Smooth muscle cell (in vitro differentiated cells): ENCODE measurements around the gene CHRNG. TPM values are rescaled to one million over a fixed set of nuclear protein-coding genes. Genes with fewer than 3 reads are reported as not detected.

ENCODE experiments used
- DNase-seq: peaks from one replicate; lab custom pipeline; 2025; ENCODE audit not compliant: unreplicated experiment; lab: John Stamatoyannopoulos, UW
- H2AFZ ChIP-seq: fragments of 200-600 bp; sonication (generic); 2 replicates; pipeline ENCODE4 v1.6.0; 2016; ENCODE audit warnings: antibody characterized with exemption, low read depth, mild to moderate bottlenecking
- H3F3A ChIP-seq: fragments of 200-600 bp; sonication (generic); 2 replicates; pipeline ENCODE4 v1.6.0; 2017; ENCODE audit warnings: antibody characterized with exemption, low read depth
- H3K27ac ChIP-seq: fragments of 200-600 bp; sonication (generic); 2 replicates; pipeline ENCODE4 v1.5.1; 2016; ENCODE audit warnings: low read depth, mild to moderate bottlenecking
- H3K27me3 ChIP-seq: fragments of 200-600 bp; sonication (generic); 2 replicates; pipeline ENCODE4 v1.6.1; 2016; ENCODE audit warnings: low read depth, mild to moderate bottlenecking
- H3K36me3 ChIP-seq: fragments of 200-600 bp; sonication (generic); 2 replicates; pipeline ENCODE4 v1.5.1; 2016; ENCODE audit warnings: low read depth
- H3K4me1 ChIP-seq: fragments of 200-600 bp; sonication (generic); 2 replicates; pipeline ENCODE4 v1.5.1; 2016; ENCODE audit warnings: low read depth
- H3K4me2 ChIP-seq: fragments of 200-600 bp; sonication (generic); 2 replicates; pipeline ENCODE4 v1.6.0; 2016; ENCODE audit warnings: mild to moderate bottlenecking
- H3K4me3 ChIP-seq: fragments of 200-600 bp; sonication (generic); 2 replicates; pipeline ENCODE4 v1.5.1; 2016; ENCODE audit warnings: mild to moderate bottlenecking
- H3K79me2 ChIP-seq: fragments of 200-600 bp; sonication (generic); 2 replicates; pipeline ENCODE4 v1.6.0; 2016; ENCODE audit warnings: low read depth, mild to moderate bottlenecking
- H3K9ac ChIP-seq: fragments of 200-600 bp; sonication (generic); 2 replicates; pipeline ENCODE4 v1.6.0; 2016; ENCODE audit warnings: low read depth
- H3K9me3 ChIP-seq: fragments of 200-600 bp; sonication (generic); replicated peaks from 2 replicates; pipeline ENCODE4 v1.5.1; 2016; ENCODE audit warnings: low read depth
- H4K20me1 ChIP-seq: fragments of 200-600 bp; sonication (generic); 2 replicates; pipeline ENCODE4 v1.6.0; 2016; ENCODE audit warnings: low read depth
- WGBS: methylation state at CpG from one replicate; pipeline ENCODE4 v1.1.7; 2016; ENCODE audit warnings: low lambda C conversion rate; 5-methylcytosine and 5-hydroxymethylcytosine counted together
- polyA plus RNA-seq: library from polyadenylated mRNA; unstranded; fragments of >200 nt; fragmentation: Nextera tagmentation; extraction: Ambion mirVana; gene quantifications from 2 replicates; pipeline ENCODE4 v1.2.1, GENCODE V29; 2016
- total RNA-seq: library from RNA; depleted of rRNA; stranded (reverse); fragments of >200 nt; gene quantifications from 2 replicates; pipeline ENCODE4 v1.2.3, GENCODE V29; 2014
- TF ChIP-seq, protein P1 (sequence below): fragments of 200-600 bp; sonication (generic); IDR thresholded peaks from 2 replicates; pipeline ENCODE4 v1.5.1; 2017; ENCODE audit warnings: borderline replicate concordance, mild to moderate bottlenecking, antibody characterized with exemption; ENCODE audit not compliant: insufficient read depth, poor library complexity, severe bottlenecking

Gene CHRNG
- total and polyA plus RNA-seq, 2 experiments from 2014 or later = not detected

DNA sequence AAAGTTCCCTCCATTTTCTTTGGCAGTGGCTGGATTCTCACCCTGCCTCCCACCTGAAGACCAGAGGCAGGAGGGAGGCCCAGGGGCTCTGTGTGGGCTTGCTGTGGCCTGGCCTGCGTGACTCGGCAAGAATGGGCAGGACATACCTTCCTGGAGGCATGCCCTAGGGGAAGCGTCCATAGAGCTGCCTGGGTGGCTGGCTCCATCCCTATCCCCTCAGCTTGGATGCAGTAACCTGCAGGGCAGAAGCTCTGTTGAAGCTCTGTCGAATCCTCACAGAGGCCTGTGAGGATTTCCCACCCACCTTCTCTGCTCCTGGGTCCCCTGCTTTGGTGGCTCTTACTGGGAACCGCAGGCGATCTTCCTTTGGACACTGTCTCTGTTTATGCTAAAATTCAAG is 20.6 kb upstream of the CHRNG start:
- no peak overlapping the region for H3K4me3 ChIP-seq
- H3K4me1 ChIP-seq = no peaks in the 10 kb centered on the region
- H3K27me3 ChIP-seq = peaks cover 41% of the 10 kb centered on the region
- no peaks in the 10 kb centered on the region for H3K9me3 ChIP-seq
- H3K36me3 ChIP-seq = no peaks in the 10 kb centered on the region
- H2AFZ ChIP-seq = no peak overlapping the region
- TF ChIP-seq, protein P1, sequence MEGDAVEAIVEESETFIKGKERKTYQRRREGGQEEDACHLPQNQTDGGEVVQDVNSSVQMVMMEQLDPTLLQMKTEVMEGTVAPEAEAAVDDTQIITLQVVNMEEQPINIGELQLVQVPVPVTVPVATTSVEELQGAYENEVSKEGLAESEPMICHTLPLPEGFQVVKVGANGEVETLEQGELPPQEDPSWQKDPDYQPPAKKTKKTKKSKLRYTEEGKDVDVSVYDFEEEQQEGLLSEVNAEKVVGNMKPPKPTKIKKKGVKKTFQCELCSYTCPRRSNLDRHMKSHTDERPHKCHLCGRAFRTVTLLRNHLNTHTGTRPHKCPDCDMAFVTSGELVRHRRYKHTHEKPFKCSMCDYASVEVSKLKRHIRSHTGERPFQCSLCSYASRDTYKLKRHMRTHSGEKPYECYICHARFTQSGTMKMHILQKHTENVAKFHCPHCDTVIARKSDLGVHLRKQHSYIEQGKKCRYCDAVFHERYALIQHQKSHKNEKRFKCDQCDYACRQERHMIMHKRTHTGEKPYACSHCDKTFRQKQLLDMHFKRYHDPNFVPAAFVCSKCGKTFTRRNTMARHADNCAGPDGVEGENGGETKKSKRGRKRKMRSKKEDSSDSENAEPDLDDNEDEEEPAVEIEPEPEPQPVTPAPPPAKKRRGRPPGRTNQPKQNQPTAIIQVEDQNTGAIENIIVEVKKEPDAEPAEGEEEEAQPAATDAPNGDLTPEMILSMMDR = no peak
- no peak overlapping the region for H3K9ac ChIP-seq
- no peaks in the 10 kb centered on the region for H4K20me1 ChIP-seq
- no peaks in the 10 kb centered on the region for H3F3A ChIP-seq
- H3K27ac ChIP-seq = no peak overlapping the region
- DNase-seq = no peak
- H3K79me2 ChIP-seq = no peaks in the 10 kb centered on the region
- 59% methylated on average over 6 of the region's 6 CpGs for WGBS
- no peak overlapping the region for H3K4me2 ChIP-seq

DNA sequence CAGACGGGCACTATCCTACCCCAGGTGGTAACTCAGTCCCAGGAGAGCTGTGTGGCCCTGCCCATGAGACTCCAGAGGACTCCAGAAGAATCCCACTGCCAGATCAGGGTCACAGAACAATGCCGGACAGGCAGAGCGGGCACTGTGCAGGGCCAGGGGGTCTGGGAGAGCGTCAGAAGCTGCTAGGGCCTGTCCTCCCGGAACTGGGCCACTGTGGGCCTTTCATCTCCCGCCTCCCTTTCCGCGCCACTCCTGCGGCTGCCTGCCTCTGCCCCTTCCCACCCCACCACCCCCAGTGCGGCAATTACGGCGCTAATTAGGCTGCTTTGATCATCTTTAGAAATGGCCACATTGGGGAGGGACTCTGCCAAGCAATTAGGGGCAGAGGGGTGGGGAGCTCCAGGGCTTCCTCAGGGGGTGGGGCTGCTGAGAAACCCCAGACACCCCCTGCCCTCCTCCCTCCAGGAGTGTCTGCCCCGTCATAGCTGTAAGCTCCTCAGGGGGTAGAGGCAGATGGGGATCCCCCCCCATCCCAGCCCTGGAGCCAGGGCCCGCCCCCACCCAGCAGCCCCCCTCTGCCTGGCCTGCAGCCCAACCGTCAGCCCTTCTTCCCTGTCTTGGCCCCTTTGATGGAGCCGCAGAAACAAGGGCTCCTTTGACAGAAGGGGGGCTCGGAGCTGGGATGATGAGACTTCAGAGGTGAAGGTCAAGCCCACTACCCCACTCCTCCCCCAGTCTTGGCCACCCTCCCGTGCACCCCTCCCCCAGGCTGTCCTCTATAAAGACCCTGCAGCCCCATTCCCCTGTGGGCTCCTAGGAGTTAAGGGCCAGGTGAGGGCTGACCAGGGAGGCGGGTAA is 19.7 kb upstream of the CHRNG start, which contains the start of gene PRSS56:
Gene PRSS56 (plus strand): TSS at position 808 of the 858 bp plus-strand sequence. CDS start 211 bp downstream, outside the sequence.
- DNase-seq = no peak
- H4K20me1 ChIP-seq = no peaks in the 10 kb centered on the region
- H3F3A ChIP-seq = no peaks in the 10 kb centered on the region
- no peak within 1 kb of the TSS for H2AFZ ChIP-seq
- no peaks in the 10 kb centered on the region for H3K79me2 ChIP-seq
- H3K9ac ChIP-seq = no peak within 1 kb of the TSS
- H3K4me1 ChIP-seq = no peaks in the 10 kb centered on the region
- no peak within 1 kb of the TSS for H3K4me2 ChIP-seq
- no peak within 1 kb of the TSS for H3K27ac ChIP-seq
- H3K27me3 ChIP-seq = peaks cover 48% of the 10 kb centered on the region
- H3K4me3 ChIP-seq = no peak within 1 kb of the TSS
- H3K9me3 ChIP-seq = no peaks in the 10 kb centered on the region
- no peaks in the 10 kb centered on the region for H3K36me3 ChIP-seq
- 70% methylated on average over 11 of the region's 19 CpGs for WGBS
- TF ChIP-seq, protein P1 = no peak

DNA sequence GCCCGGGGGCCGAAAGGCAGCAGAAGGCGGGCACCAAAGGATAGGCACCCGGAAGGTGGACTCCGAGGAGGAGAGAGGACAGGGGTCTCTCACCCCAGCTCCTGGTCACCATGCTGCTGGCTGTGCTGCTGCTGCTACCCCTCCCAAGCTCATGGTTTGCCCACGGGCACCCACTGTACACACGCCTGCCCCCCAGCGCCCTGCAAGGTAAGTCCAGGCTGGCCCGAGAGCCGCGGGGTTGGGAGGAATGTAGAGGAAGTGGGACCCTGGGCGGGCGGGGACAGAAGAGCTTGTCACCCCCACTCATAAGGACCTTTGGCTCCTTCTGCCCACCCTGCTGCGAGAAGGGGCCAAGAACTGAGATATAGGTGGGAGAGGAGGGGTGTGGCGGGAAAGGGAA is 19.0 kb upstream of the CHRNG start:
- H3K27me3 ChIP-seq = peaks cover 49% of the 10 kb centered on the region
- 93% methylated on average over 9 of the region's 15 CpGs for WGBS
- no peak overlapping the region for H2AFZ ChIP-seq

More for the DNA sequence above, 19.0 kb upstream of the CHRNG start:
- no peaks in the 10 kb centered on the region for H3K79me2 ChIP-seq
- no peak for DNase-seq
- H3K4me2 ChIP-seq = no peak overlapping the region
- peaks cover 2% of the 10 kb centered on the region for H3K4me1 ChIP-seq
- H3K36me3 ChIP-seq = no peaks in the 10 kb centered on the region
- no peak overlapping the region for H3K9ac ChIP-seq
- H4K20me1 ChIP-seq = no peaks in the 10 kb centered on the region
- no peaks in the 10 kb centered on the region for H3F3A ChIP-seq
- H3K27ac ChIP-seq = no peak overlapping the region
- TF ChIP-seq, protein P1 = no peak
- no peak overlapping the region for H3K4me3 ChIP-seq
- no peaks in the 10 kb centered on the region for H3K9me3 ChIP-seq
